ENCODE results near the gene SMURF2. TPM values are rescaled to one million over a fixed set of nuclear protein-coding genes. Genes with fewer than 3 reads are reported as not detected.
A peak's percentile ranks its signal among the peaks of the same experiment; 100 is the strongest.

Gene SMURF2
- total and polyA plus RNA-seq, 9 of the 15 experiments (the other 6 are each of a cell fraction or from before 2014, with no cell fraction given): 3.8 to 22.0 (median 14.8) TPM

DNA sequence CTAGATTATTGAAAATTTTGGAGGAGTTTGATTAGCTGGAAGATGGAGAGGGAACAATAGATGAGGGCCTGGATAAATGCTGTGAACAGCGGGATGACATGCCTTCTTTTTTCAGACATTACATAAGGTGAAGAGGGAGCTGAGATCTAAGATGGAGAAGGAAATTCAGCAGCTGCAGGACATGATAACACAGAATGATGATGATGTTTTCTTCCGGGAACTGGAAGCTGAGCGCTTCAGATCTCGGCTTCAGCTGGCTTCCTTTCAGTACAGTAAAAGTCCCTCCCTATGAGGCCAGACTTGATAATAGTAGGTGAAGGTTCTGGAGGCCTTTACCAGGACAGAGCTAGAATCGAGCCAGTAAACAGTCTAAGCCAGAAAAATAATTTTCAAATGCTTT, 124.6 kb downstream of the SMURF2 start (continued):
- TF ChIP-seq, protein P1, sequence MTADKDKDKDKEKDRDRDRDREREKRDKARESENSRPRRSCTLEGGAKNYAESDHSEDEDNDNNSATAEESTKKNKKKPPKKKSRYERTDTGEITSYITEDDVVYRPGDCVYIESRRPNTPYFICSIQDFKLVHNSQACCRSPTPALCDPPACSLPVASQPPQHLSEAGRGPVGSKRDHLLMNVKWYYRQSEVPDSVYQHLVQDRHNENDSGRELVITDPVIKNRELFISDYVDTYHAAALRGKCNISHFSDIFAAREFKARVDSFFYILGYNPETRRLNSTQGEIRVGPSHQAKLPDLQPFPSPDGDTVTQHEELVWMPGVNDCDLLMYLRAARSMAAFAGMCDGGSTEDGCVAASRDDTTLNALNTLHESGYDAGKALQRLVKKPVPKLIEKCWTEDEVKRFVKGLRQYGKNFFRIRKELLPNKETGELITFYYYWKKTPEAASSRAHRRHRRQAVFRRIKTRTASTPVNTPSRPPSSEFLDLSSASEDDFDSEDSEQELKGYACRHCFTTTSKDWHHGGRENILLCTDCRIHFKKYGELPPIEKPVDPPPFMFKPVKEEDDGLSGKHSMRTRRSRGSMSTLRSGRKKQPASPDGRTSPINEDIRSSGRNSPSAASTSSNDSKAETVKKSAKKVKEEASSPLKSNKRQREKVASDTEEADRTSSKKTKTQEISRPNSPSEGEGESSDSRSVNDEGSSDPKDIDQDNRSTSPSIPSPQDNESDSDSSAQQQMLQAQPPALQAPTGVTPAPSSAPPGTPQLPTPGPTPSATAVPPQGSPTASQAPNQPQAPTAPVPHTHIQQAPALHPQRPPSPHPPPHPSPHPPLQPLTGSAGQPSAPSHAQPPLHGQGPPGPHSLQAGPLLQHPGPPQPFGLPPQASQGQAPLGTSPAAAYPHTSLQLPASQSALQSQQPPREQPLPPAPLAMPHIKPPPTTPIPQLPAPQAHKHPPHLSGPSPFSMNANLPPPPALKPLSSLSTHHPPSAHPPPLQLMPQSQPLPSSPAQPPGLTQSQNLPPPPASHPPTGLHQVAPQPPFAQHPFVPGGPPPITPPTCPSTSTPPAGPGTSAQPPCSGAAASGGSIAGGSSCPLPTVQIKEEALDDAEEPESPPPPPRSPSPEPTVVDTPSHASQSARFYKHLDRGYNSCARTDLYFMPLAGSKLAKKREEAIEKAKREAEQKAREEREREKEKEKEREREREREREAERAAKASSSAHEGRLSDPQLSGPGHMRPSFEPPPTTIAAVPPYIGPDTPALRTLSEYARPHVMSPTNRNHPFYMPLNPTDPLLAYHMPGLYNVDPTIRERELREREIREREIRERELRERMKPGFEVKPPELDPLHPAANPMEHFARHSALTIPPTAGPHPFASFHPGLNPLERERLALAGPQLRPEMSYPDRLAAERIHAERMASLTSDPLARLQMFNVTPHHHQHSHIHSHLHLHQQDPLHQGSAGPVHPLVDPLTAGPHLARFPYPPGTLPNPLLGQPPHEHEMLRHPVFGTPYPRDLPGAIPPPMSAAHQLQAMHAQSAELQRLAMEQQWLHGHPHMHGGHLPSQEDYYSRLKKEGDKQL (CRISPR knock-in tag; IDR thresholded peaks at IDR 0.05; ENCODE audit: borderline replicate concordance): no peak
- no peak for TF ChIP-seq ZNF239 (CRISPR knock-in tag; IDR thresholded peaks at IDR 0.05)
- no peak for TF ChIP-seq ZNF76 (CRISPR knock-in tag; IDR thresholded peaks at IDR 0.05; ENCODE audit: borderline replicate concordance)

DNA sequence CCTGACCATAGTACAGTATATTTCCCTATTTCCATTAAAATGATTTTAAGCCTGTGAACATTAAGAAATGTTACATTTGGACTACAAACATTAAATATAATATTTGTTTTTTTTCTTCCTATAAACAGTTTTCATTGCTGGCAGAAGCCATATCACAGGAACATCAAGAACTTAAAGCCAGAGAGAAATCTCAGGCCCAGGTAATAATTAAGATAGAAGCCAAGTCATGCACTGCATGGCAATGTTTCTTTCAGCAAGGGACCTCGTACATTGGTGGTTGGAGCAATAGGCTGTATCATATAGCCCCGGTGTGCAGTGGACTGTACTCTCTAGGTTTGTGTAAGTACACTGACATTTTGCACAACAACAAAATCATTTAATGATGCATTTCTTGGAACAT, 125.2 kb downstream of the SMURF2 start:
- intact Hi-C loops (cut with micrococcal nuclease): loop anchor here (10.0 kb wide), 1 partner anchor 108 kb away; no protein-coding TSS in a partner anchor
- BruUV-seq (replicated peaks): no TSS peak
- ChIA-PET CTCF (ENCODE audit: low intra/inter-chr PET ratio) (interaction anchor here (0.6 kb wide), 1 partner anchor 11 kb away, joined by 3 read pairs; no protein-coding TSS in a partner anchor), POLR2A (interaction anchor here (0.9 to 2.7 kb wide), 9 partner anchors 9 to 31 kb away, joined by 3 to 15 read pairs (median 5); partner anchors contain the start of genes CEP95 and DDX5)
- H3K4me1 ChIP-seq (replicated peaks in 1 of 2; ENCODE audit: control insufficient read depth in 2 of 2, insufficient read depth in 2 of 2, low read length in 2 of 2): peaks cover 0 to 19% of the 10 kb centered on the region in 2 experiments; a peak in 3 of 5 replicates
- FAIRE-seq: no peak
- DNase-seq (ENCODE audit: extremely low read depth in 1 of 4, low spot score in 3 of 4): no peak
- peaks cover 84% of the 10 kb centered on the region for H3K36me3 ChIP-seq (ENCODE audit: control insufficient read depth, insufficient read depth, low read length)
- TF ChIP-seq RAD21 (CRISPR knock-in tag; conservative IDR thresholded peaks at IDR 0.05 in 1 of 2, IDR thresholded peaks at IDR 0.05 in 1 of 2) (no peak), POLR2A (conservative IDR thresholded peaks at IDR 0.05) (0 out of 2 replicates have a peak, but pooled peaks have one; percentile 8), POLR2B (IDR thresholded peaks at IDR 0.05; ENCODE audit: low read depth, partially characterized antibody) (no peak)
- in situ Hi-C loops (cut with MboI): no loop called here
- 59% methylated on average over 2 of the region's 2 CpGs for WGBS (ENCODE audit: insufficient coverage, low coverage, missing lambda C conversion rate)
- H3K4me2 ChIP-seq (ENCODE audit: insufficient read depth, low read length): no peak overlapping the region
- peak; percentile 25; the same call in 1 of the 3 replicates for ATAC-seq
- no peaks in the 10 kb centered on the region for H3K9me1 ChIP-seq (ENCODE audit: control insufficient read depth, insufficient read depth, low read length)
- no peak overlapping the region for H3K9ac ChIP-seq (ENCODE audit: insufficient read depth in 1 of 2, low read depth in 2 of 2, low read length in 2 of 2)
- H3K79me2 ChIP-seq (ENCODE audit: control insufficient read depth, insufficient read depth, low read length): no peaks in the 10 kb centered on the region
- H2AFZ ChIP-seq (ENCODE audit: low read depth, low read length): no peak overlapping the region
- H3K27me3 ChIP-seq (ENCODE audit: control insufficient read depth in 2 of 2, insufficient read depth in 2 of 2, low read length in 2 of 2): no peaks in the 10 kb centered on the region
- H3K4me3 ChIP-seq: no peak overlapping the region
- no peaks in the 10 kb centered on the region for H4K20me1 ChIP-seq (replicated peaks; ENCODE audit: control insufficient read depth, insufficient read depth, low read length)
- peak overlapping the region; percentile 67; the same call in 2 of the 3 replicates for H3K27ac ChIP-seq (ENCODE audit: extremely low read depth, low read depth, low read length)
- H3K9me3 ChIP-seq (replicated peaks; ENCODE audit: control insufficient read depth, insufficient read depth, low read depth, low read length): no peaks in the 10 kb centered on the region

Measured in K562 (cell line).